ENCODE data around the gene KIAA1549. TPM values are rescaled to one million over a fixed set of nuclear protein-coding genes. Genes with fewer than 3 reads are reported as not detected.

Gene KIAA1549
- total and polyA plus RNA-seq, 11 donors: 0.91 to 4.8 (median 2.0) TPM

- H3K4me1 ChIP-seq: no peaks in the 10 kb centered on the region
- DNase-seq (no peak), ATAC-seq (no peak)
- H3K27ac ChIP-seq: no peak overlapping the region
- no peaks in the 10 kb centered on the region for H3K27me3 ChIP-seq
- WGBS, 4 donors: 91 to 94% (median 92%) methylated on average over 3 of the region's 3 CpGs
- intact Hi-C loops (cut with DNase I): loop anchor here in 2 of 10 donors (10.0 kb wide), 2 partner anchors 113 to 223 kb away; partner anchors contain the start of gene UBN2 (in 1 of the 2)
- TF ChIP-seq POLR2A (IDR thresholded peaks at IDR 0.05): no peak
- TF ChIP-seq CTCF (IDR thresholded peaks at IDR 0.05): no peak
- no peaks in the 10 kb centered on the region for H3K36me3 ChIP-seq
- H3K4me3 ChIP-seq: no peak overlapping the region
- no peaks in the 10 kb centered on the region for H3K9me3 ChIP-seq
Measured at GRCh38 chr7:139011373-139011772, 30.2 kb upstream of the KIAA1549 start.

- Histone ChIP-seq H3K4me3 (no peak overlapping the region), H3K4me1 (no peaks in the 10 kb centered on the region), H3K27me3 (peaks cover 0 to 4% (median 0%) of the 10 kb centered on the region in 9 donors), H3K9me3 (peaks cover 0 to 14% (median 0%) of the 10 kb centered on the region in 12 donors), H3K36me3 (no peaks in the 10 kb centered on the region), H3K27ac (no peak overlapping the region)
- intact Hi-C loops (cut with DNase I): no loop called here
- no peak for TF ChIP-seq POLR2A (IDR thresholded peaks at IDR 0.05)
- DNase-seq (no peak), ATAC-seq (no peak)
Measured at GRCh38 chr7:139004321-139005090, 23.3 kb upstream of the KIAA1549 start.

GRCh38 chr7:138999414-138999813 lies 18.2 kb upstream of the KIAA1549 start:
- no peak for ATAC-seq
- intact Hi-C loops (cut with DNase I): no loop called here
- Histone ChIP-seq H3K27ac (no peak overlapping the region), H3K4me1 (no peaks in the 10 kb centered on the region), H3K4me3 (no peak overlapping the region), H3K27me3 (peaks cover 0 to 4% (median 0%) of the 10 kb centered on the region in 9 donors), H3K9me3 (peaks cover 0 to 10% (median 0%) of the 10 kb centered on the region in 12 donors), H3K36me3 (no peaks in the 10 kb centered on the region)
- TF ChIP-seq CTCF (IDR thresholded peaks at IDR 0.05) (no peak), POLR2A (IDR thresholded peaks at IDR 0.05) (no peak)
- WGBS, 4 donors: 87 to 92% (median 90%) methylated on average over 3 of the region's 3 CpGs
- no peak for DNase-seq

GRCh38 chr7:138992052-138992531 lies 10.9 kb upstream of the KIAA1549 start:
- Histone ChIP-seq H3K4me3 (no peak overlapping the region), H3K27me3 (no peaks in the 10 kb centered on the region), H3K4me1 (no peaks in the 10 kb centered on the region), H3K9me3 (peaks cover 0 to 13% (median 7%) of the 10 kb centered on the region in 12 donors), H3K36me3 (no peaks in the 10 kb centered on the region), H3K27ac (no peak overlapping the region)
- no peak for TF ChIP-seq POLR2A (IDR thresholded peaks at IDR 0.05)
- no peak for TF ChIP-seq CTCF (IDR thresholded peaks at IDR 0.05)
- ATAC-seq: peak in 2 of 4 donors; percentile 33 to 72
- intact Hi-C loops (cut with DNase I): no loop called here
- 56 to 65% (median 63%) methylated on average over 8 of the region's 8 CpGs for WGBS, 4 donors
- DNase-seq: no peak
